Keratinocyte (primary cell): ENCODE results near the gene ZSWIM3. TPM values are rescaled to one million over a fixed set of nuclear protein-coding genes. Genes with fewer than 3 reads are reported as not detected.

Source experiments
- DNase-seq: peaks from one replicate; pipeline ENCODE4 v3.0.0-alpha.2; 2011; ENCODE audit warnings: low read depth, missing footprints, low spot score
- FAIRE-seq: peaks from 2 replicates; lab custom pipeline; 2011; peaks lifted over from hg19 to GRCh38; lab: Jason Lieb, UNC
- H2AFZ ChIP-seq: 2 replicates; pipeline ENCODE4 v1.6.0; 2012; ENCODE audit warnings: low read length, control low read depth, inconsistent platforms; ENCODE audit not compliant: control insufficient read depth
- H3K27ac ChIP-seq: 2 replicates; pipeline ENCODE4 v1.5.1; 2011; ENCODE audit warnings: low read length; ENCODE audit not compliant: control insufficient read depth, insufficient read depth
- H3K27me3 ChIP-seq: 3 replicates; pipeline ENCODE4 v1.6.0; 2011; ENCODE audit warnings: low read length; ENCODE audit not compliant: control insufficient read depth, insufficient read depth; ENCODE audit errors: extremely low read depth
- H3K36me3 ChIP-seq, 2 experiments: 2 replicates in 1 of 2; 3 replicates in 1 of 2; pipeline ENCODE4 v1.5.1; 2011; ENCODE audit warnings: low read length in 2 of 2, mild to moderate bottlenecking in 1 of 2; ENCODE audit not compliant: control insufficient read depth in 2 of 2, insufficient read depth in 2 of 2; ENCODE audit errors: extremely low read depth in 1 of 2
- H3K4me1 ChIP-seq: 3 replicates; pipeline ENCODE4 v1.5.1; 2011; ENCODE audit warnings: low read length; ENCODE audit not compliant: control insufficient read depth, insufficient read depth; ENCODE audit errors: extremely low read depth
- H3K4me2 ChIP-seq: 3 replicates; pipeline ENCODE4 v1.6.0; 2011; ENCODE audit warnings: low read depth, low read length; ENCODE audit not compliant: control insufficient read depth, insufficient read depth; ENCODE audit errors: extremely low read depth
- H3K4me3 ChIP-seq, 3 experiments: fragments of 200-600 bp in 1 of 3; sonication (generic) in 1 of 3; 2 replicates in 2 of 3; 3 replicates in 1 of 3; pipeline ENCODE4 v1.5.1; 2011 to 2016; ENCODE audit warnings: low read length in 3 of 3, mild to moderate bottlenecking in 3 of 3, control low read depth in 2 of 3, inconsistent platforms in 1 of 3, low read depth in 1 of 3, mixed read lengths in 1 of 3, mixed run types in 1 of 3, moderate library complexity in 1 of 3; ENCODE audit not compliant: control insufficient read depth in 2 of 3, insufficient read depth in 2 of 3; ENCODE audit errors: extremely low read depth in 1 of 3
- H3K79me2 ChIP-seq: 2 replicates; pipeline ENCODE4 v1.6.0; 2012; ENCODE audit warnings: low read length; ENCODE audit not compliant: control insufficient read depth, insufficient read depth
- H3K9ac ChIP-seq: 3 replicates; pipeline ENCODE4 v1.6.0; 2011; ENCODE audit warnings: low read length; ENCODE audit not compliant: control insufficient read depth, insufficient read depth; ENCODE audit errors: extremely low read depth
- H3K9me1 ChIP-seq: 3 replicates; pipeline ENCODE4 v1.6.0; 2011; ENCODE audit warnings: low read length; ENCODE audit not compliant: control insufficient read depth, insufficient read depth; ENCODE audit errors: extremely low read depth
- H3K9me3 ChIP-seq: 2 replicates; pipeline ENCODE4 v1.5.1; 2012; ENCODE audit warnings: low read depth, low read length; ENCODE audit not compliant: control insufficient read depth
- H4K20me1 ChIP-seq: 3 replicates; pipeline ENCODE4 v1.6.0; 2011; ENCODE audit warnings: low read length; ENCODE audit not compliant: control insufficient read depth, insufficient read depth; ENCODE audit errors: extremely low read depth
- EZH2 ChIP-seq: IDR thresholded peaks from one replicate; pipeline ENCODE4 v1.6.1; 2012; ENCODE audit warnings: inconsistent platforms, mild to moderate bottlenecking, low read length, moderate library complexity
- dilution Hi-C: fragments of 300-500 bp; cut with MboI; formaldehyde crosslinking; loops from one replicate; pipeline ENCODE4 v1.7.0; 2020; ENCODE audit warnings: low sequenced_read_pairs; ENCODE audit not compliant: extremely low pct_ligation_motif_present
- polyA plus RNA-seq, 5 experiments: library from polyadenylated mRNA; depleted of rRNA in 3 of 5; stranded (reverse) in 3 of 5; stranded (forward) in 1 of 5; unstranded in 1 of 5; fragments of >200 nt; gene quantifications; 1 replicate in 1 of 5; 2 replicates in 3 of 5; 3 replicates in 1 of 5; pipeline versions ENCODE4 v1.2.1 to v1.2.3, GENCODE V29; 2011 to 2012; ENCODE audit warnings: missing spikeins in 2 of 5, low read depth in 1 of 5, low replicate concordance in 1 of 5
- TF ChIP-seq, protein P1 (sequence below), 3 experiments: IDR thresholded peaks in 1 of 3; conservative IDR thresholded peaks in 1 of 3; optimal IDR thresholded peaks in 1 of 3; 2 replicates in 2 of 3; 3 replicates in 1 of 3; pipeline versions ENCODE3 to v1.5.1; 2011; ENCODE audit warnings: low read length in 3 of 3, mild to moderate bottlenecking in 3 of 3, moderate library complexity in 2 of 3, control low read depth in 1 of 3, inconsistent platforms in 1 of 3; ENCODE audit not compliant: insufficient read depth in 2 of 3; ENCODE audit errors: extremely low read depth in 1 of 3

ZSWIM3 gene
- polyA plus RNA-seq, 1 donor (not counting 4 experiments of a cell fraction or from before 2014, with no cell fraction given): 2.0 TPM

DNA sequence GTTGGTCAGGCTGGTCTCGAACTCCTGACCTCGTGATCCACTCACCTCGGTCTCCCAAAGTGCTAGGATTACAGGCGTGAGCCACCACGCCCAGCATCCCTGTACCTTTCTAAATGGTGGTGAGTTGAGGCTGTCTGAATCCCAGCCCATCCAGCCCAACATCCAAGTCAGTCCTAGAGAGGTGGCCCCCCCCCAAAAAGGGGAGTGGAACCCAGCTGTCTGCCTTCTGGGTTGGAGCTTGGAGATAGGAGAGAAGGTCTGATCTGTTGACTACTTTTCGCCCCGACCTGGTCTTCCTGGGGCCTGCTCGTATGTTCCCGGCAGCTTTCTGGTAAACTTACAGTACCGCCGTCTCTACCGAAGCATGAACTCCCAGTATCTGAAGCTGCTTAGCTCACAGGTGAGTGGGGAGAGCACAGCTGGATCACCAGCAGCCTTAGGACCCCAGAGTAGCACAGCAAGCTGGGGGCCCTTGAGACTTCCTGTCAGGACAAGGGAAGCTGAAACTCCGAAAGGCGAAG is 39.3 kb downstream of the ZSWIM3 start:
- no peaks in the 10 kb centered on the region for H4K20me1 ChIP-seq
- H3K9me1 ChIP-seq: no peaks in the 10 kb centered on the region
- no peak overlapping the region for H3K27ac ChIP-seq
- TF ChIP-seq EZH2: no peak
- TF ChIP-seq, protein P1, sequence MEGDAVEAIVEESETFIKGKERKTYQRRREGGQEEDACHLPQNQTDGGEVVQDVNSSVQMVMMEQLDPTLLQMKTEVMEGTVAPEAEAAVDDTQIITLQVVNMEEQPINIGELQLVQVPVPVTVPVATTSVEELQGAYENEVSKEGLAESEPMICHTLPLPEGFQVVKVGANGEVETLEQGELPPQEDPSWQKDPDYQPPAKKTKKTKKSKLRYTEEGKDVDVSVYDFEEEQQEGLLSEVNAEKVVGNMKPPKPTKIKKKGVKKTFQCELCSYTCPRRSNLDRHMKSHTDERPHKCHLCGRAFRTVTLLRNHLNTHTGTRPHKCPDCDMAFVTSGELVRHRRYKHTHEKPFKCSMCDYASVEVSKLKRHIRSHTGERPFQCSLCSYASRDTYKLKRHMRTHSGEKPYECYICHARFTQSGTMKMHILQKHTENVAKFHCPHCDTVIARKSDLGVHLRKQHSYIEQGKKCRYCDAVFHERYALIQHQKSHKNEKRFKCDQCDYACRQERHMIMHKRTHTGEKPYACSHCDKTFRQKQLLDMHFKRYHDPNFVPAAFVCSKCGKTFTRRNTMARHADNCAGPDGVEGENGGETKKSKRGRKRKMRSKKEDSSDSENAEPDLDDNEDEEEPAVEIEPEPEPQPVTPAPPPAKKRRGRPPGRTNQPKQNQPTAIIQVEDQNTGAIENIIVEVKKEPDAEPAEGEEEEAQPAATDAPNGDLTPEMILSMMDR (optimal IDR thresholded peaks at IDR 0.05 in 1 of 3, IDR thresholded peaks at IDR 0.05 in 1 of 3, conservative IDR thresholded peaks at IDR 0.05 in 1 of 3; ENCODE audit: extremely low read depth in 1 of 3, insufficient read depth in 2 of 3, low read length in 3 of 3): no peak
- H3K4me3 ChIP-seq: no peak overlapping the region
- H3K4me1 ChIP-seq: peaks cover 4% of the 10 kb centered on the region
- no peak overlapping the region for H3K9ac ChIP-seq
- H3K4me2 ChIP-seq: no peak overlapping the region
- no peak overlapping the region for H2AFZ ChIP-seq
- no peaks in the 10 kb centered on the region for H3K9me3 ChIP-seq
- FAIRE-seq (no peak), DNase-seq (no peak)
- peaks cover 13 to 31% of the 10 kb centered on the region in 2 experiments for H3K36me3 ChIP-seq
- dilution Hi-C loops: no loop called here
- H3K27me3 ChIP-seq: no peaks in the 10 kb centered on the region
- H3K79me2 ChIP-seq: no peaks in the 10 kb centered on the region

DNA sequence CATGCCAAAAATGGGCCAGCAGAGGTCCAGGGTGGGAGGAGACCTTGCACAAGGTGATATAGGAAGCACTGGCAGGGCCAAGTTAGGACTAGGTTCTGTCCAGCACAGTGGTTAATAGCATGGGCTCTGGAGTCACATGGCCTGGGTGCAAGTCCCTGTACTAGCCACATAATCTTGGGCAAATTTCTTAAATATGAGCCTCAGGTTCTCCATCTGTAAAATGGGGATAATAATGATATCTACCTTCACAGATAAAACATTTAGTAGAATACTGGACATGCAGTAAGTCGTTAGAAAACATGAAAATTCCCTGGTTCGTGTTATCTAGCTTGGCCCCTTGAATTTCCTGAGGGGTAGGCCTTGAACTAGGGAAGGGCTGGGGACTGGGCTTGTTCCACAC is 39.9 kb downstream of the ZSWIM3 start:
- H3K4me3 ChIP-seq: no peak overlapping the region
- no peaks in the 10 kb centered on the region for H3K9me3 ChIP-seq
- H3K4me1 ChIP-seq: no peaks in the 10 kb centered on the region
- no peaks in the 10 kb centered on the region for H4K20me1 ChIP-seq
- no peak overlapping the region for H3K27ac ChIP-seq
- H3K9ac ChIP-seq: no peak overlapping the region
- peaks cover 13 to 34% of the 10 kb centered on the region in 2 experiments for H3K36me3 ChIP-seq
- DNase-seq: no peak
- H3K27me3 ChIP-seq: no peaks in the 10 kb centered on the region
- no peak overlapping the region for H2AFZ ChIP-seq
- no peak for TF ChIP-seq EZH2
- TF ChIP-seq, protein P1 (optimal IDR thresholded peaks at IDR 0.05 in 1 of 3, IDR thresholded peaks at IDR 0.05 in 1 of 3, conservative IDR thresholded peaks at IDR 0.05 in 1 of 3; ENCODE audit: extremely low read depth in 1 of 3, insufficient read depth in 2 of 3, low read length in 3 of 3): no peak
- no peaks in the 10 kb centered on the region for H3K9me1 ChIP-seq
- no peaks in the 10 kb centered on the region for H3K79me2 ChIP-seq
- FAIRE-seq: no peak
- H3K4me2 ChIP-seq: no peak overlapping the region
- dilution Hi-C loops: no loop called here
